Forelimb muscle (tissue), 1 donor: Measurements from ENCODE around the gene TCF12. TPM values are rescaled to one million over a fixed set of nuclear protein-coding genes. Genes with fewer than 3 reads are reported as not detected.
"Not testable (repeated sequence)": the region's sequence is repeated elsewhere in the genome, so short reads cannot be mapped to it uniquely, and the experiment has no call there.

Experiments
- DNase-seq: peaks from one replicate; pipeline ENCODE4 v3.0.0-alpha.2; 2013; ENCODE audit warnings: low read depth
- polyA plus RNA-seq: library from polyadenylated mRNA; unstranded; fragments of 120-200 nt; gene quantifications from one replicate; pipeline ENCODE4 v1.2.1, GENCODE V29; 2013; ENCODE audit not compliant: insufficient read length

The TCF12 gene
- polyA plus RNA-seq, 1 donor = 109 TPM

- DNase-seq = no peak
Observed at GRCh38 chr15:57092252-57092651, 173.8 kb downstream of the TCF12 start.

- DNase-seq = no peak
Observed at GRCh38 chr15:57094321-57095257, 176.1 kb downstream of the TCF12 start.

- DNase-seq = no peak
Observed at GRCh38 chr15:57095896-57096295, 177.5 kb downstream of the TCF12 start.

- no peak for DNase-seq
Observed at GRCh38 chr15:57097246-57097645, 178.8 kb downstream of the TCF12 start.

DNA sequence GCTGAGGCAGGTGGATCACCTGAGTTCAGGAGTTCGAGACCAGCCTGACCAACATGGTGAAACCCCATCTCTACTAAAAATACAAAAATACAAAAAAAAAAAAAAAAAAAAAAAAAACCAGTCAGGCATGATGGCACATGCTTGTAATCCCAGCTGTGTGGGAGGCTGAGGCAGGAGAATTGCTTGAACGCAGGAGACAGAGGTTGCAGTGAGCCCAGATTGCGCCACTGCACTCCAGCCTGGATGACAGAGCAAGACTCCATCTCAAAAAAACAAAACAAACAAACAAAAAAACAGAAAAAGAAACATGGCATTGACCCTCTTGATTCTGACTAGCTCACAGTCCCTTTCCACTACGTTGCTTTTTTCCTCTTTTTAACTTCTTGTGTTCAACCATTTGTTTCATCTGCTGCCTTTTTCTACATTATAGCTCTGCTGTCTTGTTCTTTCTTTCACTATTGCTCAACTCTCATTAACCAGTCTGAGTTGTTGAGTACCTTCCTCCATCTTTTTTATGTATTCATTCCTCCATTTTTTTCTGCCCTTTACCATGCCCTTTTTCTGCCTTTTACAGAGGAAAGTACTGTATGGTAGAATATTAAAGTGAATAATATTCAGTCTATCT is 179.6 kb downstream of the TCF12 start:
- not testable (repeated sequence) for DNase-seq

- no peak for DNase-seq
Observed at GRCh38 chr15:57098896-57099295, 180.5 kb downstream of the TCF12 start.

DNA sequence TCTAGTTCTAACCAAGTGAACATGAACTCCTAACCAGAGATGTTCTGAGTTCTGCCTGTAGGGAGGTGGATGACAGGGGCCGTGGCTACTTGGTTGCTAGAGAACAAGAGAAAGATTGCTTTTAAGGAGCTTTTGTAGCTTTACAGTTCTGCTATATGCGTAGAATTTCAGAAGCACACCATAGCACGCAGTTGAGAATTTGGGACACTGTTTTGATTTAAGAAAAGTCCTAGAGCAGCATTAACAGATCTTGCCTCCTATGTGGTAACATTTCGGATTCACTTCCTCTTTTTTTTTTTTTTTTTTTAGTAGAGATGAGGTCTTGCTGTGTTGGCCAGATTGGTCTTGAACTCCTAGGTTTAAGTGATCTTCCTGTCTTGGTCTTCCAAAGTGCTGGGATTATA is 181.7 kb downstream of the TCF12 start:
- no peak for DNase-seq

DNA sequence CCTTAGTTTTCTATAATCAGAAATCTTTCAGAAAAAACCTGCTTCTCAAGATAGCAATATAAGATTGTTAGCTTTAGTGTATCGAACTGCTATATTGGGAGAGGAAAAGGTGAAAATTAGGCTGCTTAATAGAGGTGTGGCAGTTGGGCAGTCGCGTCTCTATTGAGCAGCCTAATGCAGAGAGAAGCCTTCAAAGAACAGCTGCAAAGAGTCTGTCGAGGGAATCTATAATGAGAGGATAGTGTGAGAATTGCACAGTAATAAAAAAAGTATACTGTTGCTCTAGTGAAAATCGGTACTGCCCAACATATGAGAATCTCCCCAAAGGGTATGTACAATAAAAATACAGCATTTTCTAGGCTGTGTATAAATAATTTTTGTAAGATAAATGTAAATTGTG is 184.4 kb downstream of the TCF12 start:
- no peak for DNase-seq

DNA sequence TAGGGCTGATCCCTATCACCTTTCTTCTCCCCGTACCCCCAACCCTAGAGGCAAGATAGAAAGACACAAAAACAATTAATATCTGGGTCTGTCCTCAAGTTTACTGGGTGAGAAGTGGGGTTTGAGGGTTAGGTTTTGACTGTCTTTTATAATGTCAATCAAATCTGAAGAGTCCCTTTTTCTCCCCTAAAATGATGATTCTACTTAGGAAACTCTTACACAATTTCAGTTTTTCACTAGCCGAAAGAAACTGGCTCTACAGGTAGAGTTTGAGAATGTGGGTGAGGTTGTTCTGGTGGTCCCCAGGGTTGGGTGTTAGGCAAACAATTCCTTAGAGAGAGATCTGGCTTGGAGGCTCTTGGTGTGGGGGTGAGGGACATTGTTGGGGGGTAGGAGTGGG is 189.9 kb downstream of the TCF12 start:
- no peak for DNase-seq

DNA sequence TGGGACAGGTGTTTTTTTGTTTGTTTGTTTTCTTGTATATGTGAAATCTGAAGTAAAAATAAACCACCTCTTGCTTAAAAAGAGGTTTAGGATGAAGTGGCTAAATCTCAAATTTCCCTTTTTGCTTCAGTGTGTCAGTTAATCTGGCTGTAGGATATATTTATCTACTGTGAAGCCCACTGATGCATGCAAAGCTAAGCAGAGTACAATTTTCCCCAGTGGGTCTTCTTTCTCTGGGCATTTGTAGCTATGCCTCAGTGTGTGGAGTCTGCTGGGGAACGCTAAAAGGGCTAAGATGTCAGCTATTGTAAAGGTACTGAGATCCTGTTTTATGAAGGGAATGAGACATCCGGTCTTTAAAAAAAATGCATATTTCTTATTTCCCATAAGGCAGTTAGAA is 190.6 kb downstream of the TCF12 start:
- no peak for DNase-seq

- no peak for DNase-seq
Observed at GRCh38 chr15:57111002-57111401, 192.6 kb downstream of the TCF12 start.

DNA sequence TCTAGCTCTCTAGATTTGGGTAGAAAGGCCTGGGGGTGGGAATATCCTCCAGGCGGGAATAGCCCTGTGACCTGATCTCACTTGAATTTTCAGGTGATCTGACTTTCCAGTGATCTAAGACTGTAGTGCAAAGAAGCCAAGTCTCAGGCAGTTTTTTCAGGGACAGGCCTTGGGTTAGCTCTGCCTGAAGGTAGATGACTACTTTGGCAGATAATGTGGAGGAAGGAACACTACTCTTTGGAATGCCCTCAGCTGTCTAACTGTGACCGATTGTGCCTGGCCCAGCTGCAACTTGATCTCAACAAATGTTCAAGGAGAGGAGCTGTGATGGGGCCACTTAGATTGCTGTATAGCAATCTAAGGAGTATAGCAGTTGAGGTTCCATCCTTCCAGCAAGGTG is 193.7 kb downstream of the TCF12 start:
- no peak for DNase-seq

DNA sequence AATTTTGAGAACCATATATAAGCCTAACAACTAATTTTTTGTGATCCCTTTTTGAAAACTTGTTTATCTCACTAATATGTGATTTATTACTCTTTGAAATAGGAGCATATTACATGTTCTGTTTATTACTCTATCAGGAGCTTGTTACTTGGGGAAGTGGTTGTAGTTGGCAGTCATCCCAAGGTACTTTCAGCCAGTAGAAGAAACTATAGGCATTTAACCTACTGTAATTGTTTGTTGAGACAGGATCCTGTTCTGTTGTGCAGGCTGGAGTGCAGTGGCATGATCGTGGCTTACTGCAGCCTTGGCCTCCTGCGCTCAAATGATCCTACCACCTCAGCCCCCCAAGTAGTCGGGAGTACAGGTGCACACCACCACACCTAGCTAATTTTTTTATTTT is 195.6 kb downstream of the TCF12 start:
- DNase-seq = no peak

DNA sequence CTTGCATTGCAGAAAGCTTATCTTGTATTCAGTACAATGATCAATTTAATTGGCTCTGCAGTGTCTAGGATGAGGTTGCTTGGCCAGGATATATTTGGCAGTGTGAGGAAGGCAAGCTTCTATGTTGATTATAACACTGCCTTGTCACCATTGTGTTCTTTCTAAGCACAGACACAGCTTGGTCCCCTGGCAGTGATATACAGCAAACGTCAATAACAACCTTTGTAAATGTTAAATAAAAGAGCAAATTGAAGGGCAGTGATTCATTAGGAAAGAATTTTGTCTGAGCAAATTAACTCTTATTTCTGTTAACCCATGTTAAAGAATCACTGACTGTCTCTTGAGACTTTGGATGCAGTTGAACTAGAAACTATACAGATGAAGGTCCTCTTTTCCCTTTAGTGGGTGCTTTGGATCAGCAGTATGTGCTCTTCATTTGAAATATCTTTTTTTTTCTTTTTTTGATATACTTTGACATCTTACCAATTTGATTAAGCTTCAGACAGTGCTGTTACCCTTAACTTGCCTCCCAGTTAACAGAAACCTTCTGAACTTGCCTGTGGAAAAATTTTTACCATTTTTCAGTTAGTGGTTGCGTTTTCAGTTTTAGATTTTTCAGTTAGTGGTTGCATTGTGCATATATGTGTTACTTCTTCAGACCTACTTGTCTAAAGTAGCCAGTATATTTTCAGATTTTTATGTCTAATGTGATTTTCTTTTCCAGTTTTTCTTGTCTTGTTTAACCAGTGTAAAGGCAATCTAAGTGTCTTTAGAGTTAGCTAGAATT is 199.8 kb downstream of the TCF12 start:
- DNase-seq = no peak

DNA sequence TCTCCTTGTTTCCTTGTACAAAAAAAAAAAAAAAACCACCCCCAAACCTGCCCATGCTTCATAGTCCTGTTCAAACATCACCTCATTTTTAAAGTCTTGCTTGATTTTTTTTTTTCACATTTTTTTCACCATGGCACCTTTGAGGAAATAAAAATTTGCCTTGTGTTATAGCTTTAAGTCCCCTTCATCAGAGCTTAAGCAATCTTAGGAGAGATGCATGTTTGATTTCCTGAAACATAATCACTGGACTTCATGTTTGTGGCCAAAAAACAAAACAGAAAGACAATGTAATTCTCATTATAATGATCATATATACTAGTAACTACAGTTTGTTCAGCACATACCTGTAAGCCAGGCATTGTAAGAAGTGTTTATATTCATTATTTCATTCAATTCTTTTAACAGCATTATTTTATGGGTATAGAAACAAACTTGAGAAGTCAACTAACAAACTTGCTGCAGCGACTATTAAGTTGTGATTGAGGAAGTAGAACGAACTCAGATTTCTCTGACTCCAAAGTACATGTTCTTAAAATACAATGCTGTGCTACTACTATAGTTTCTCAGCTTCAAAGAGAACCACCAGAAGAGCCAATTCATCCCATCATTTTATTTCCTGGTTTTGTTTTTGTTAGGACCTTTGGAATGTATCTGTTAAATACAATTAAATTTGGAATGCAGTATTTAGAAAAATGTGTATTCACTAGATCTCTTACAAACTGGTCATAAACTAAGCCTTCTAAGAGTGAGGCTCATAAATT is 203.8 kb downstream of the TCF12 start:
- no peak for DNase-seq

- DNase-seq = no peak
Observed at GRCh38 chr15:57124036-57124435, 205.6 kb downstream of the TCF12 start.

DNA sequence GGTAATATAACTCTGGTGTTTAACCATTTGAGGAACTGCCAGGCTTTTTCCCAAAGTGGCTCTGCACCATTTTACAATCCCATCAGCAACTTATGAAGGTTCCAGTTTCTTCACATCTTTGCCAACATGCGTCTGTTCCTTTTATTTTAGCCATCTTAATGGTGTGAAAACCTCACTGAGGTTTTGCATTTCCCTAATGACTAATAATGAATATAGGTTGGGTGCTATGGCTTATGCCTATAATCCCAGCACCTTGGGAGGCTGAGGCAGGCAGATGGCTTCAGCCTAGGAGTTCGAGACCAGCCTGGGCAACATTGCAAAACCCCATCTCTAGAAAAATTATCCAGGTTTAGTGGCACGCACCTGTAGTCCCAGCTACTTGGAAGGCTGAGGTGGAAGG is 210.6 kb downstream of the TCF12 start:
- no peak for DNase-seq

GRCh38 chr15:57130956-57131355 is 212.5 kb downstream of the TCF12 start:
- DNase-seq = no peak

DNA sequence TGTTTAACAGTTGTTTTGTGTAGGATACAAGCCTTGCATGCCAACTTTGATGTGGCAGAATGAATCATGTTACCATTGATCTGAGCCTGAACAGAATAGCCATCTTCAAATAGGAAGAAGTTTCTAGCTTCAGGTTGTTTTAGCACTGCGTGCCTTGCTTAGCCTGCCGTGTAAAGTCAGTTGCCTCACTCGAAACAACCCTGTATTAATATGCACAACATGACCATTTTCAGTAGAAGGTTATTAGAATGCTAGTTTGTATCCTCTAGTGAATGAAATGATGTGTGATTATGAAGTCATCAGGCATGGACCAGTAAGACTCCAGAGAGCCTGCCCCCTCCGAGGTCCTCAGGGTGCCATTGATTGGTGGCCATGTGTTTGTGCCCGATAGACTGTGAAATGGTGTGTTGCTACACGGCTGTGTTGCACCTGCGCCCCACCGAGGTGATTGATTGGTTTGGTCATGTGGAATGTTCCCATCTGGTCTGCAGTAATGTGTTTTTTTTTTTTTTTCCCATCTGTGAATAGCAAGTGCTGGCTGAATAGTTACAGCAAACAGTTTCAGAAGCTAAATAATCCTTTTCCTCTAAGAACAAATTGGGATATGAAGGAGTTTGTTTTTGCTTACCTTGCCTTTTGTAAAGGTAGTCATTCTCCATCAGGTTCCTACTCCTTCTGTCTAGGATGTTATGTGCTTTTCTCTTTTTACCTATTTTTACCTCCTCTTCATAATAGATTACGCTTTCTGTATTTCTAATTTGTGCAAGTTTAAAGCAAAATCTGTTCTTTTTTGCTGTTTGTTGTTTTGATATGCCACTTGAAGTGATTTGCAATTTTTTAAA is 214.9 kb downstream of the TCF12 start:
- DNase-seq = no peak

GRCh38 chr15:57134071-57134605 is 215.7 kb downstream of the TCF12 start:
- no peak for DNase-seq
